ENCODE results near the gene DYRK3.

Gene DYRK3

GRCh38 chr1:206684478-206685333, 49.4 kb downstream of the DYRK3 start, which contains the start of gene MAPKAPK2:
MAPKAPK2 (plus strand) TSS chr1:206684905; CDS start chr1:206685230, 325 bp downstream.
- peak; percentile 75 for DNase-seq

GRCh38 chr1:206685334-206685768, 50.0 kb downstream of the DYRK3 start:
- DNase-seq: peak; percentile 66

- DNase-seq: no peak
Observed at GRCh38 chr1:206685769-206686477, 50.6 kb downstream of the DYRK3 start.

- DNase-seq: no peak
Observed at GRCh38 chr1:206686478-206687249, 51.3 kb downstream of the DYRK3 start.

GRCh38 chr1:206687251-206687914, 52.0 kb downstream of the DYRK3 start:
- no peak for DNase-seq

- DNase-seq: no peak
Observed at GRCh38 chr1:206687915-206688442, 52.6 kb downstream of the DYRK3 start.

- no peak for DNase-seq
Observed at GRCh38 chr1:206690516-206690915, 55.2 kb downstream of the DYRK3 start.

GRCh38 chr1:206691604-206692003, 56.3 kb downstream of the DYRK3 start:
- DNase-seq: no peak

- no peak for DNase-seq
Observed at GRCh38 chr1:206693029-206693428, 57.7 kb downstream of the DYRK3 start.

- DNase-seq: no peak
Observed at GRCh38 chr1:206693592-206693991, 58.3 kb downstream of the DYRK3 start.

GRCh38 chr1:206694171-206695124, 59.1 kb downstream of the DYRK3 start:
- no peak for DNase-seq

- DNase-seq: no peak
Observed at GRCh38 chr1:206695733-206696132, 60.4 kb downstream of the DYRK3 start.

GRCh38 chr1:206696812-206697585, 61.7 kb downstream of the DYRK3 start:
- no peak for DNase-seq

GRCh38 chr1:206698011-206698410, 62.7 kb downstream of the DYRK3 start:
- no peak for DNase-seq

All from activated CD4-positive, CD25-positive, alpha-beta regulatory T cell treated with anti-CD3 and anti-CD28 coated beads, Interleukin-2, amount 50 U/mL, for 72 hours (primary cell).